UCSD-AML1 (cell line): Measurements from ENCODE around the gene RCAN3.
"Not testable (repeated sequence)": the region's sequence is repeated elsewhere in the genome, so short reads cannot be mapped to it uniquely, and the experiment has no call there.

Source experiments
- DNase-seq: peaks from one replicate; lab custom pipeline; 2025; ENCODE audit not compliant: unreplicated experiment; lab: John Stamatoyannopoulos, UW

RCAN3 gene

DNA sequence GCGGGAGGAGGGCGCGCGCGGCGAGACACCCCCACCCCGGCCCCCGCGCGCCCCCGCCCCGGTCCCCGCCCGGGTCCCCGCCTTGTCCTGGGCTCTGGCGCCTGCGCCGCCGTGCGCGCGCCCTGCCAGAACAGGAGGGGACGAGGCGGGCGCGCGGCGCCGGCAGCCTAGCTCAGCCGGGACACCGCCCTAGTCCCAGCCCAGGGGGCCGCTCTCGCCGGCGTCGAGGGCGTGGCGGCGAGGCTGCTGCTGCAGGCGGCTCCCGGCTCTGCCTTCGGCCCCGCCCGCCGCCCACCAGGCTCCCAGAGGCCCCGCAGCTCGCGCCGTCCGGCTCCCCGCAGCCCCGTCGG, at the start of gene RCAN3:
Gene RCAN3 (plus strand): TSS at position 128 of the 350 bp plus-strand sequence. CDS start 11,537 bp downstream, outside the sequence.
- peak; percentile 86 for DNase-seq

DNA sequence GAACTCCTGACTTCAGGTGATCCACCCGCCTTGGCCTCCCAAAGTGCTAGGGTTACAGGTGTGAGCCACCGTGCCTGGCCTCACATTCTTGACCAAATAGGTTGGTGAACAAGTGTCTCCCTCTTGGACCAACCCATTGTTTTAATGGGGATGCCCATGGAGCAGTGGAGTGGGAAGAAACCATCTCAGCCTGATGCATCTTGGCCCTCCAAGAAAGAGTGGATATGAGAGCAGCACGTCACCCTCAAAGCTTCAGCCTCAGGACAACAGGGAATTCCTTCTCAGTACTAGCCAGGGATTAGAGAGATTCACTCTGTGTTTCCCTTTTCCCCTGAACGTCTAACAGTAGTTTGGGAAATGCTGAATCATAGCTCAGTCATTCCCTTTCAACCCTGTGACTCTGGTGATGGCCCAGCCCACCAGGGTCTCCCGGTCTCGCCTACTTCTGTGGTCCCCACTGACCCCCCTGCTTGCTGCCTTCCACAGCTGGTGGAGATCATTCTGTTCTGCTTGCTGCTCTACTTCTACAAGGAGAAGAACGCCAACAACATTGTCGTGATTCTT, 49.6 kb upstream of the RCAN3 start:
- no peak for DNase-seq

DNA sequence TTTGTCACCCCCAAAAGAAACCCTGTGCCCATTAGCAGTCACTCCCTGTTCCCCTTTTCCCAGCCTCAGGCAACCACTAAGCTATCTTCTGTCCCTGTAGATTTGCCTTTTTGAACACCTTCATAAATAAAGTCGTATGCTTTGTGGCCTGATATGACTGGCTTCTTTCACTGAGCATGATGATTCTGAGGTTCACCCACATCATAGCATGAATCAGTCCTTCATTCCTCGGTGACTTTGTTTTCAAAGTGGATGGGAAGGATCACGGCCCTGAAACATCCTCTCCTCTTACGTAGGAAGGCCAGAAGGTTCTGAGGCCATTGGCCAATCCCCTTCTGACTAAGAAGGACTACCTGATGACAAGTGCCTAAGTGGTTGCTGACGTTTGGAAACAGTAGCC, 48.0 kb upstream of the RCAN3 start:
- DNase-seq: no peak

DNA sequence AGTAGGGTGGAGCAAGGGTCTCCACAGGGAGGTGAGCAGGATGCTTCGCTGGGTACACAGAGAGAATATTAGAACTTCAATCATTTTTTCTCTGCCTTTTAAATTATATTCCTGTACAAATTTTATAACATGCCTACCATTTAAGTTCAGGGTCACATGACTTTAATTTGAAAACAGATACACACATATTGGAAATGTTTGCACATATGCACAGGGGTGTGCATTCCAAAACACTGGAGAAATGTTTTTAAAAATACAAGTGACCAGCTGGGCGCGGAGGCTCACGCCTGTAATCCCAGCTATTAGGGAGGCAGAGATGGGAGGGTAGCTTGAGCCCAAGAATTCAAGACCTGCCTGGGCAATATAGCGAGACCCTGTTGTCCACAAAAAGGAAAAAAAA, 47.4 kb upstream of the RCAN3 start:
- no peak for DNase-seq

DNA sequence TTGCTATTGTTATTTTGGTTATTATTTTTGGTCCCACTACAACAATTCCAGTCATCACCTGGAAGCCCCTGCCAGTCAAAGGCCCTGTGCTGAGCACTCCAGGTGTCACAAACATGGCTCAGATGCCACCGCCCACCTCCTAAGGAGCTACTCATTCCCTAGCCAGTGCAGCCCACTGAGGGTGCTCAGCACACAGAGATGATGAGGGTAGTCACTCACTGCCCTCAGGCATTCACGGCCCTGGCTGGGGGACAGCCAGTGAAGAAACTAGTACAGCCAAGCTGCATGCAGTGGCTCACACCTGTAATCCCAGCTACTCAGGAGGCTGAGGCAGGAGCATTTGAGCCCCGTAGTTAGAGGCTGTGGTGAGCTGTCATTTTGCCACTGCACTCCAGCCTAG, 44.8 kb upstream of the RCAN3 start:
- DNase-seq: no peak

DNA sequence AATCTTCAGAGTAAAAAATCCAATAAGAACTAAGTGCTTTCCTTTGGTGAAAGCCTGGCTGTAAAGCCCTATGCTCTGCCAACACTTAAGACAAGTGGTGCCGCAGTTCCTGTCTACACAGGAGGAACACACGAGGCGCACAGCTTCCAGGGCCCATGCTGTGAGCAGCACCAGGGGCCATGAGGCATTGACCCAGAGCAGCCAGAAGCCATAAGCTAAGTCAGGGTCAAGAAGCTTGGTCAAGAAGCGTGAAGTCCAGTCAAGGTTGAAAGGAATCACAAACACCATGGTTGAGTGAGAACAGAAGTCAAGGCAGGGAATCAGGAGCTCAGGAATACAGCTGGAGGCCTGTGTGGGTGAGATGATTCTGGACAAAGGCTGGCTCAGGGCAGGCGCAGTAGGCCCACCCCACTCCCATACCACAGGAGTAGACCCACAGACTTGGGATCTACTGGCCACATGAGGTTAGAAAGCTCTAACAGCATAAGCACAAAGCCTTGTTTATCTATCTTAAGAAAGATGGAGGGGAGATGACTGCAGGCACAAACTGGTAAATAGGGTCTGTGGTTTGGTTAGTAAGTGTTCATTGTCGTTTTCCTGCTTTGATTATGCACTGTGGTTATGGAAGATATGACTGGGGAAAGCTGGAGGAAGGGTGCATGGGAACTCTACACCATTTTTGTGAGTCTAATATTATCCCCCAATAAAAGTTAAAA, 42.9 kb upstream of the RCAN3 start:
- DNase-seq: no peak

DNA sequence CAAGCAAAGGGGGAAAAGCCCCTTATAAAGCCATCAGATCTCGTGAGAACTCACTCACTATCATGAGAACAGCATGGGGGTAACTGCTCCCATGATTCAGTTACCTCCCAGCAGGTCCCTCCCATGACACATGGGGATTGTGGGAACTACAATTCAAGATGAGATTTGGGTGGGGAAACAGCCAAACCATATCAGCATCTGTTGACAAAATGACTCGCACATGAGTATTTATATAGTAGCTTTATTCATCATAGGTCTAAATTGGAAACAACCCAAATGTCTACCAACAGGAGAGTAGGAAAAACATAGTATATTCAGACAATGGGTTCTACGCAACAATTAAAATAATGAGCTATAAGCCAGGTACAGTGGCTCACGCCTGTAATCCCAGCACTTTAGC, 40.5 kb upstream of the RCAN3 start:
- not testable (repeated sequence) for DNase-seq

DNA sequence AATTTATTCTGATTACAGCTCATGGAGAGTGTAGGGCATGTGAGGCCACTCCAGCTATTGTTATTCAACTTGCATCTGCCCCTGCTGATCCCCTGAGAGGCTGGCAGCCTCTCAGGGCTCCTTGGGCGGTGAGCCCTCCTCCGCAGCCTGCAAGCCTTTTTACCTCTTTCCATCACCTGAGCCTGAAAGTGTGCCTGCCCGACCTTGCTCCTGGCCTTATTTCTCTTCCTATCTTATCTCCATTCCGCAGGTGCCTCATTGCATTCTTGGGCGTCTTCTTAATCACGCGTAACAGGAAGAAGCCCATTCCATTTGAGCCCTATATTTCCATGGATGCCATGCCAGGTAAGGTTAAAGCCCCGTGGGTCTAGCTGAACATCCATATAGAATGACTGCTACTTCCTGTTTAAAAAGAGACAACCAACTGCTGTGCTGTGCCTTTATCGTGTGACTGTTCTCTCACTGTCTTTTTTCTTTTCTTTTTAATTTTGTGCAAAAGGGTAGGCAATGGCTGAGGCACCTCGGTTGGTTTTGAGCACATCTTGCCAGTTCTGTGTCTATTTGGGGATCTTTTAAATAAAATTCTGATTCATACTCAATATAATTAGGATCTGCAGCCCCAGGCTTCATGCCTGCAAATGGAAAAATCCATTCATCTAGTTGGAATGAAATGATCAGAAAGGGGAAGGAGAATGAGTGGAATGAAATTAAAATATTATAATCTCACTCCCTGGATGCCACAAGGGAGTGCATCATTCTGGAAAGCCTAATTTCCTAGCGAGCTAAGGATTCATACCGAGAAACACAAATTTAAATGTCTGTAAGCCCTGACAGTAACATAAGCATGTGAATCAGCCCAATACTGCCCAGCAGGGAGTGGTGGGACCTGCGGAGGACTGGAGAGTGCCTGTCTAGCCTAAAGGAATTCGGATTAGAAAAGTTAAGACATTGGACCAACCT, 38.6 kb upstream of the RCAN3 start:
- no peak for DNase-seq

DNA sequence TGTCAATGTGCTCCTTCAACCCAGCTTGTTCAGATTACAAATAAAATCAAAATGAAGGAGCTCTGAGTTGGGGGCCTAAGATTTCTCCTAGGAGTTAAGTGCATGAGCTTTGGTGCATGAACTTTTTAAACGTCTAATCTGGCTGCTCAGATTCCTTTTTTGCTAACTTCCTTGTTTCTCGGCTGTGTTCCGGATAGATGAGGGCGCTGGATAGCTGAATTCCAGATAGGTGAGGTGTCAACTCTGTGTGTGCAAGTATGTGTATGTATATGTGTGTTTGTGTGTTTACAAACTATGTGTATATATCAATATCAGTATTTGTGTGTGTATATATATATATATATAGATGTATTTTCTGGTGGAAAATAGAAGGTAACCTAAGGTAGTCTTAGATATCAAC, 37.5 kb upstream of the RCAN3 start:
- DNase-seq: no peak

DNA sequence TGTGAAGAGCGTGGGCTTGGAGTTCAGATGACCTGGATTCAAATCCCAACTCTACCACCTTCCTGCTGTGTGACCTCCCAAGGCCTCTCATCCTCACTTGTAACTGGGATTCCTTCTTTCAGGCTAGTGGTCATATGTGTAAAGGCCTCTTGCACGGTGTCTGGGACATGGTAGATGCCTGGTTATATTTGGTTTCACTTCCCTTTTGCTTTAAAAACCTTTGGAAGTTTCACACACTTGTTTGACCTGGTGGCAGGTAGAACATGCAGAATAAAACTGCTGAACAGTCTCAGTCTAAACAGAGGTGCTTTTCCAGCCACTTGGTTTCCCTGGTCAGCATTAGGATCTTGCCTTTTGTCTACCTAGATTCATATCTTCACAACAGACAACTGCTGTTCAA, 37.0 kb upstream of the RCAN3 start:
- DNase-seq: no peak

DNA sequence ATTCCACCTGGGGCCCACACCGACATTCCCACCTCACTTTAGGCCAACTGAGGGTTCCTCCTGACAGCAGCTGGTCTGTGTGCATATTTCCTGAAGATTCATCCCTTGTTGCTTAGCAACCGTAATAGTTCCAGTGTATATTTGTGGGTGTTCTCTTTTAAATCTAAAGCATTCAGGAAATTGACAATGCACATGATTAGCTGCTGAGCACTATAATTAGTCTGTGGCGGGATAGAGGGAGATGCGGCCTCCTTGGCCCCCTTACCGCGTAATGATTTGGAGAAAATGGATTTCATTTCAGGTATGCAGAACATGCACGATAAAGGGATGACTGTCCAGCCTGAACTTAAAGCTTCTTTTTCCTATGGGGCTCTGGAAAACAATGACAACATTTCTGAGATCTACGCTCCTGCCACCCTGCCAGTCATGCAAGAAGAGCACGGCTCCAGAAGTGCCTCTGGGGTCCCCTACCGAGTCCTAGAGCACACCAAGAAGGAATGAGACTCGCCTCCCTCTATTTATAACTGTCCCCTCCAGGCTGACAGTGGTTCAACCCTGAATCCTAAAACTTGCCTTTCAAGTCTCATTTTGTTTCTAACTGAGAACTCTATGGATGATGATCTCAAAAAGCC, 33.8 kb upstream of the RCAN3 start:
- DNase-seq: no peak

DNA sequence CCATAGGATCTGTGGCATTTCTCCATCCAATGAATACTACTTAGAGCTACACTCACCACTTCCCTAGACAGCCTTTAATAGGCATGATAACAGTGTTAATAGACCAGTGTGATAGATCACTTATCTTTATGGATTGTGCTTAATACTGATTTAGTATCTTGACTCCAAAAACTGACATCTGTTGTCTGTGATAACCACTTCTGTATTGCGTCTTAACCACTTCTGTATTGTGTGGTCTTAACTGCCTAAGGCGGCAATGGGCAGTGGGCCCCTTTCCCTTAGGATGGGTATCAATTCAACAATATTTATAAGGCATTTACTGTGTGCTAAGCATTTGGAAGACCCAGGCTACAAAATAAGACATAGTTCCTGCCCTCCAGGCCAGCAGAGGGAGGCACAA, 32.0 kb upstream of the RCAN3 start:
- no peak for DNase-seq

DNA sequence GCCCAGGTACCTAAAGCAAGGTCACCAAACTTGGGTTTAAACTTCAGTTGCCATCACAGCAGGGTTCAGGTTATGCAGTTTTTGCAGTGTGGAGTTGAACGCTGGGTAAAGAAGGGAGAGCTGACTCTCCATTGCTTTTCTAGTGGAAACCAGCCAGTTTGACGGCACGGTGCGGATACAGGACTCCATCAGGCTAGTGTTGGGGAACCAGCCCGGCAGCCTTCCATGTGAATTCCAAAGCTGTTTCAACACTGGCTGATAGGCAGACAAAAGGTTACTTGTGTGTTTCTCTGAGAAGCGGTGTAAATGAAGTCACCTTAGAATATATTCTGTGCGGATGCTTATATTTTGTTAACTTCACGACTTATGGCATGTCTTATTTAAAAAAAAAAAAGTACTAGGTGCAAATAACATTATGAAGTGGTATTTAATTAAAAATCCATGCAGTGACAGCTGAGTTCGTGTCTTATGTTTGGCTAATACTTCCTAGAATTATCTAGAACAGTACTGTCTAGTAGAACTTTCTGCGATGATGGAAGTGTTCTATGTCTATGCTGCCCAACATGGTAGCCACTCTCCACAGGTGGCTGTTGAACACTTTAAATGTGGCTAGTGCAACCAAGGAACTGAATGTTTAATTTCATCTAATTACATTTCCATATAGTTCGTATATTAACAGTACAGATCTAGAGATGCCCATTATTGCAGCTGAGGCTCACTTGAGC, 29.9 kb upstream of the RCAN3 start:
- no peak for DNase-seq

DNA sequence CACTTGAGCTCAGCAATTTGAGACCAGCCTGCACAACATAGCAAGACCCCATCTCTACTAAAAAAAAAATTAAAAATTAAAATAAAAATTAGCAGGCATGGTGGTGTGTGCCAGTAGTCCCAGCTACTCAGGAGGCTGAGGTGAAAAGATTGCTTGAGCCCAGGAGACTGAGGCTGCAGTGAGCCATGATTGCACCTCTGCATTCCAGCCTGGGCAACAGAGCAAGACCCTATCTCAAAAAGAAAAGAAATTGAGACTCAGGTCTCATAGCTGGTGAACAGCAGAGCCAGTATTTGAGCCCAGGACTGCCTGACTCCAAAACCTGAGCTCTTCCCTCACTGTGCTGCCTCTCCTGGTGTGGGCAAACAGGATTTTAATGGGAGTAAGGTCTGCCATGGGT, 28.4 kb upstream of the RCAN3 start:
- no peak for DNase-seq

DNA sequence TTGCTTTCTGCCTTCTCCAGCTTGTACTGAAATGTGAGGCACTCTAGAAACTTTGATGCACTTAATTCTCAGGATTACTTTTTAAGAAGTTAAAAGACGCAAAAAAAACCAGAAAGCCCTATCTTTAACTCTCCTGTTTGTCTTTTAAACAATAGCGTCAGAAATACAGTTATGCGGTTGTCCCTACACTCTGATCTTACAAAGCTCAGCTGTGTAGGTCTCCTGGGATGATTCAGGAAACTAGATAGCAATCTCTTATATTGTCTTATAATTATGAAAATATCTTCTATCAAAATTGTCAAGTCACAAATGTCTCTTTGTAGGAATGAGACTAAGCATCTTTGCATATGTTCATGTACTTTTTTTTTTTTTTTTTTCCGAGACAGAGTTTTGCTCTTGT, 26.9 kb upstream of the RCAN3 start:
- DNase-seq: no peak

DNA sequence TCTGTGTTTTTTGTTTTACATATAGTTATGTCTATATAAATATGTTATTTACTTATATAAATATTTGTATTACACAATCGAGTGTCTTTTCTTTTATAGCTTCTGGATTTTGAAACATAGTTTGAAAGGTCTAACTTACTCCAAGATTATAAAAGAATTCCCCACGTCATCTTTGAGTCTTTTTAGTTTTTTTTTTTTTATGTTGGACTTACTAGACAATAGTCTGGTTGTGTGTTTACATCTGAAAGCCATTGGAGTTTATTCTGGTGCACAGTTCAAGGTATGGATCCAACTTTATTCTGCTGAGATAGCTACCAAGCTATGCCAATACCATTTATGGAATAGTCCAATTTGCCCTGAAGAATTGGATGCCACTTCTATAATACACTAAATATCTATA, 26.1 kb upstream of the RCAN3 start:
- no peak for DNase-seq

DNA sequence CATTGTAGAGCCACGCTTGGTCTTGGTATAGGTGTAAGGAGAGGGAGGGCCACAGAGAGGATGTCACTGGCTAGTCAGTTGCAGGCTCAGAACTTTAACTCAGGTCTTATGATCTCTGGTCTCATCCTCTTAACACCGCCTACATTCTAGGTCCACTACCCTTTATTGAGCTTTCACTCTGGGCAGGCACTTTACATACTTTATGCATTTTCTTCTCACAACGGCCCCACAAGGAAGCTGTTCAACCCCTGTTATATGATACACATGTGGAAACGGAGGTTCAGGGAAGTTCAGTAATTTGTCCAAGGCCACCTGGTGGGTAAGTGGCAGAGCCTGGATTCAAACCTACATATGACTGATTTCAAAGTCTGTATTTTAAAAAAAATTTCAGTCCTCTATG, 25.3 kb upstream of the RCAN3 start:
- no peak for DNase-seq

DNA sequence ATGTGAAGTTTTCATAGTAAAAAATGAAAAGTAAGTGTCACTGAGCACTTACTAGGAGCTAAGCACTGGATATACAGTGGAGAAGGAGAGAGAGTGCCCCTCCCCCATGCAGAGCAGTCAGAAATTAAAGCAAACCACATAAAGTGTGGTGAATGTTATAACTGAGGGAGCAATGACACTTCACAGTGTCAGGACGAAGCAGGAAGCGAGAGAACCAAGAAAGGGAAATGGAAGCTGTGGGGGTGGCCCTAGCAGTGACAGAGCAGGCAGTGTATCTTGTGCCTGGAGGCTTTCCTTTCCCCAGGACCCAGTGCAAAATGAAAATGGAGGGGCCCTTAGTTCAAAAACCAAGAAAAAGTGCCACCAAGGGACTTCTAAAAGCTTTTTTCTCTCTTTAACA, 21.5 kb upstream of the RCAN3 start:
- DNase-seq: peak; percentile 68

DNA sequence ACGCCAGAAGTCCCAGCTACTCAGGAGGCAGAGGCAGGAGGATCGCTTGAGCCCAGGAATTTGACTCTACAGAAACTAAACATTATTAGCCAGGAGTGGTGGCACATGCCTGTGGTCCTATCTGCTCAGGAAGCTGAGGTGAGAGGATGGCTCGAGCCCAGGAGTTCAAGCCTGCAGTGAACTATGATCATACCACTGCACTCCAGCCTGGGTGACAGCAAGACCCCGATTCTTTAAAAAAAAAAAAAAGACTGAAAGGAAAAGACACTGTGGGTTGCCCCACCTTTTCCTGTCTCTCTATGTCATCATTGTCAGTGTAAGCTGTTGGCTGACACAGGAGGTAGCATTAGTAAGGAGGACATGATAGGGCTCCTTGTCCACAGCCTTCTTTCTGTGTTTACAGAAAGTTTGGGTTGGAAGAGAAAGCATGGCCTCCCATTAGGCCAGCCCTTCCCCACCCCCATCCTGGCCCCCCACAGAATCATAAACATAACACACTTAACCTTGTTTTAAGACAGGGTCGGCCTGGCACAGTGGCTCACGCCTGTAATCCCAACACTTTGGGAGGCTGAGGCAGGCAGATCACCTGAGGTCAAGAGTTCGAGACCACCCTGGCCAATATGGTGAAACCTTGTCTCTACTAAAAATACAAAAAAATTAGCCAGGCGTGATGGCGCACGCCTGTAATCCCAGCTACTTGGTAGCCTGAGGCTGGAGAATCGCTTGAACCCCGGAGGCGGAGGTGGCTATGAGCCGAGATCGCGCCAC, 20.6 kb upstream of the RCAN3 start:
- peak; percentile 26 for DNase-seq

DNA sequence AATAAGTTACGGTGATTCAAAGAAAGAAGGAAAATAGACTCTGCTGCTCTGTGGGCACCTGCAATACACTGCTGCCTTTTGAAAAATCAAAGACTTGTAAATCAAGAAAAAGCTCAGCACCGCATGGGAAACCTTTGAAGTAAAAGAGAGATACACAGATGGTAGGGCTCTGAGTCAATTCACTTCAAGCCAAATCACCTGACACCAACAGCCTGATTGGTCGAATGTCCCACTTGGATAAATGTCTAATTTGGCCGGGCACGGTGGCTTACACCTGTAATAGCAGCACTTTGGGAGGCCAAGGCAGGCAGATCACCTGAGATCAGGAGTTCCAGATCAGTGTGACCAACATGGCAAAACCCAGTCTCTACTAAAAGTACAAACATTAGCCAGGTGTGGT, 19.2 kb upstream of the RCAN3 start:
- no peak for DNase-seq
